Right lobe of liver (tissue), 4 donors: ENCODE results near the gene SH3RF3.

Experiments
- POLR2A ChIP-seq: fragments of 450-650 bp; IDR thresholded peaks from one replicate; pipeline ENCODE4 v1.6.1; 2017; ENCODE audit warnings: antibody characterized with exemption, mild to moderate bottlenecking
- TF ChIP-seq, protein P1 (sequence below), 4 donors: fragments of 200-600 bp in 3 of 4; fragments of 450-650 bp in 1 of 4; IDR thresholded peaks; one replicate each; pipeline versions ENCODE4 v1.5.1 to v1.8.0; 2016 to 2022; ENCODE audit warnings: antibody characterized with exemption in 4 of 4, mild to moderate bottlenecking in 2 of 4
- donor health status: DM: no; HTN: no; CAD: no.
- donor health status: DM: no; HTN: no; CAD: no.
- donor health status: DM: no; HTN: yes; CAD: no.

DNA sequence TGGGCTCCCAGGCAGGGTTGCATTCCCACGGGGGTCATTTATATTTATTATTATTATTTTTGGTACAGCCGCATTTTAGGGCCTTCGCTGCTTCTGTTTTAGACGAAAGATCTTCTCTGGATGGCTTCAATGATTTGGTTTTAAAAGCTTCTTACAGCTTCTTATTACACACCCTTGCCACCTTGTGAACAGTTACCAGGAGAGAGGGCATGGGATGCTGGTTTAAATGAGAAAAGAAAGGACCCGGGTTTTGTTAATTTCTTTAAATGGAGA lies 1.7 kb downstream of the SH3RF3 start:
- TF ChIP-seq, protein P1, sequence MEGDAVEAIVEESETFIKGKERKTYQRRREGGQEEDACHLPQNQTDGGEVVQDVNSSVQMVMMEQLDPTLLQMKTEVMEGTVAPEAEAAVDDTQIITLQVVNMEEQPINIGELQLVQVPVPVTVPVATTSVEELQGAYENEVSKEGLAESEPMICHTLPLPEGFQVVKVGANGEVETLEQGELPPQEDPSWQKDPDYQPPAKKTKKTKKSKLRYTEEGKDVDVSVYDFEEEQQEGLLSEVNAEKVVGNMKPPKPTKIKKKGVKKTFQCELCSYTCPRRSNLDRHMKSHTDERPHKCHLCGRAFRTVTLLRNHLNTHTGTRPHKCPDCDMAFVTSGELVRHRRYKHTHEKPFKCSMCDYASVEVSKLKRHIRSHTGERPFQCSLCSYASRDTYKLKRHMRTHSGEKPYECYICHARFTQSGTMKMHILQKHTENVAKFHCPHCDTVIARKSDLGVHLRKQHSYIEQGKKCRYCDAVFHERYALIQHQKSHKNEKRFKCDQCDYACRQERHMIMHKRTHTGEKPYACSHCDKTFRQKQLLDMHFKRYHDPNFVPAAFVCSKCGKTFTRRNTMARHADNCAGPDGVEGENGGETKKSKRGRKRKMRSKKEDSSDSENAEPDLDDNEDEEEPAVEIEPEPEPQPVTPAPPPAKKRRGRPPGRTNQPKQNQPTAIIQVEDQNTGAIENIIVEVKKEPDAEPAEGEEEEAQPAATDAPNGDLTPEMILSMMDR (IDR thresholded peaks at IDR 0.05) = no peak
- no peak for TF ChIP-seq POLR2A
